Astrocyte of the hippocampus (primary cell): Measurements from ENCODE around the gene OCRL.

Experiments used
- DNase-seq: peaks from one replicate; pipeline ENCODE4 v3.0.0; 2011; ENCODE audit warnings: low read depth, low spot score

The OCRL gene

GRCh38 chrX:129585167-129585566 lies 45.1 kb downstream of the OCRL start:
- DNase-seq = no peak

- no peak for DNase-seq
Observed at GRCh38 chrX:129585691-129586090, 45.6 kb downstream of the OCRL start.

GRCh38 chrX:129586446-129586845 lies 46.4 kb downstream of the OCRL start:
- DNase-seq = no peak

GRCh38 chrX:129590596-129590995 lies 50.5 kb downstream of the OCRL start:
- DNase-seq = no peak

GRCh38 chrX:129593137-129593536 lies 53.1 kb downstream of the OCRL start:
- peak; percentile 38 for DNase-seq

- no peak for DNase-seq
Observed at GRCh38 chrX:129594781-129595180, 54.7 kb downstream of the OCRL start.

GRCh38 chrX:129596077-129596476 lies 56.0 kb downstream of the OCRL start:
- no peak for DNase-seq

GRCh38 chrX:129597905-129598304 lies 57.8 kb downstream of the OCRL start:
- DNase-seq = no peak

GRCh38 chrX:129599499-129599898 lies 59.4 kb downstream of the OCRL start:
- no peak for DNase-seq

- no peak for DNase-seq
Observed at GRCh38 chrX:129599996-129600395, 59.9 kb downstream of the OCRL start.

GRCh38 chrX:129600981-129601424 lies 60.9 kb downstream of the OCRL start:
- peak; percentile 44 for DNase-seq

GRCh38 chrX:129606918-129607317 lies 66.9 kb downstream of the OCRL start:
- peak; percentile 71 for DNase-seq

GRCh38 chrX:129608496-129608895 lies 68.4 kb downstream of the OCRL start:
- DNase-seq = no peak

- no peak for DNase-seq
Observed at GRCh38 chrX:129609395-129609794, 69.3 kb downstream of the OCRL start.

- DNase-seq = no peak
Observed at GRCh38 chrX:129612396-129612795, 72.3 kb downstream of the OCRL start.

GRCh38 chrX:129613596-129613995 lies 73.5 kb downstream of the OCRL start:
- no peak for DNase-seq

GRCh38 chrX:129614481-129615255 lies 74.6 kb downstream of the OCRL start:
- no peak for DNase-seq

- no peak for DNase-seq
Observed at GRCh38 chrX:129617420-129617819, 77.4 kb downstream of the OCRL start.

- no peak for DNase-seq
Observed at GRCh38 chrX:129618997-129619396, 78.9 kb downstream of the OCRL start.

GRCh38 chrX:129622757-129623301 lies 82.8 kb downstream of the OCRL start:
- DNase-seq = peak; percentile 70

GRCh38 chrX:129626026-129626425 lies 86.0 kb downstream of the OCRL start:
- DNase-seq = no peak

- no peak for DNase-seq
Observed at GRCh38 chrX:129629837-129630236, 89.8 kb downstream of the OCRL start.

- no peak for DNase-seq
Observed at GRCh38 chrX:129631849-129632248, 91.8 kb downstream of the OCRL start.
